Testis (tissue), 5 donors: Measurements from ENCODE around the gene FAM210A. TPM values are rescaled to one million over a fixed set of nuclear protein-coding genes. Genes with fewer than 3 reads are reported as not detected.

Source experiments
- DNase-seq: peaks from one replicate; pipeline ENCODE4 v3.0.0-alpha.2; 2019
- H3K27ac ChIP-seq, 2 donors: fragments of 200-600 bp; sonication (generic); one replicate each; pipeline ENCODE4 v1.5.1; 2019
- H3K27me3 ChIP-seq: fragments of 200-600 bp; sonication (generic); one replicate; pipeline ENCODE4 v1.5.1; 2019
- H3K36me3 ChIP-seq: fragments of 200-600 bp; sonication (generic); one replicate; pipeline ENCODE4 v1.5.1; 2017; ENCODE audit warnings: low read depth; ENCODE audit errors: missing control alignments
- H3K4me1 ChIP-seq: fragments of 200-600 bp; sonication (generic); one replicate; pipeline ENCODE4 v1.5.1; 2019
- H3K4me3 ChIP-seq, 2 donors: fragments of 200-600 bp; sonication (generic); one replicate each; pipeline ENCODE4 v1.5.1; 2017 to 2019
- H3K9me3 ChIP-seq: fragments of 200-600 bp; sonication (generic); one replicate; pipeline ENCODE4 v1.5.1; 2017
- POLR2A ChIP-seq: fragments of 450-650 bp; IDR thresholded peaks from one replicate; pipeline ENCODE4 v1.6.1; 2017; ENCODE audit warnings: antibody characterized with exemption, mild to moderate bottlenecking, moderate library complexity
- WGBS, 2 donors: methylation state at CpG; one replicate each; pipeline ENCODE4 v1.1.5; 2018; 5-methylcytosine and 5-hydroxymethylcytosine counted together
- intact Hi-C: fragments of 100-400 bp; cut with DNase I; formaldehyde crosslinking; loops from one replicate; pipeline ENCODE4 v1.15.1; 2023; ENCODE audit warnings: low total_unique reads
- long read RNA-seq, 2 donors: transcript quantifications; one replicate each; lab custom pipeline, GENCODE V29; 2026
- polyA plus RNA-seq: library from polyadenylated mRNA; stranded (reverse); fragments of 350-450 nt; fragmentation: Illumina TruSeq; extraction: RNeasy Lipid Tissue Mini Kit (QIAGEN cat#74804); gene quantifications from one replicate; pipeline ENCODE4 v1.2.3, GENCODE V29; 2014; ENCODE audit warnings: low read depth, low replicate concordance; ENCODE audit not compliant: insufficient read depth
- total RNA-seq, 2 donors: library from RNA; depleted of rRNA; stranded (reverse); fragments of >200 nt; gene quantifications; one replicate each; pipeline ENCODE4 v1.2.3, GENCODE V29; 2016
- TF ChIP-seq, protein P1 (sequence below), 3 experiments: fragments of 450-650 bp in 2 of 3; fragments of 200-600 bp in 1 of 3; sonication (generic) in 1 of 3; IDR thresholded peaks; one replicate each; pipeline ENCODE4 v1.5.1; 2016 to 2019; ENCODE audit warnings: antibody characterized with exemption in 3 of 3, mild to moderate bottlenecking in 2 of 3, moderate library complexity in 1 of 3

The FAM210A gene, protein sequence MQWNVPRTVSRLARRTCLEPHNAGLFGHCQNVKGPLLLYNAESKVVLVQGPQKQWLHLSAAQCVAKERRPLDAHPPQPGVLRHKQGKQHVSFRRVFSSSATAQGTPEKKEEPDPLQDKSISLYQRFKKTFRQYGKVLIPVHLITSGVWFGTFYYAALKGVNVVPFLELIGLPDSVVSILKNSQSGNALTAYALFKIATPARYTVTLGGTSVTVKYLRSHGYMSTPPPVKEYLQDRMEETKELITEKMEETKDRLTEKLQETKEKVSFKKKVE
- total RNA-seq (10 to 100 TPM; 24.5 to 28.7 TPM), polyA plus RNA-seq (22.6 TPM)
- long read RNA-seq, donor 1, full-length matches to known transcripts: 9 of 9 reads
- long read RNA-seq, donor 1, partial matches to known transcripts: 0 of 9 reads
- long read RNA-seq, donor 1, other reads (novel, unspliced or antisense): 0 of 9 reads
- long read RNA-seq, donor 2, full-length matches to known transcripts: 2 of 2 reads
- long read RNA-seq, donor 2, partial matches to known transcripts: 0 of 2 reads
- long read RNA-seq, donor 2, other reads (novel, unspliced or antisense): 0 of 2 reads

DNA sequence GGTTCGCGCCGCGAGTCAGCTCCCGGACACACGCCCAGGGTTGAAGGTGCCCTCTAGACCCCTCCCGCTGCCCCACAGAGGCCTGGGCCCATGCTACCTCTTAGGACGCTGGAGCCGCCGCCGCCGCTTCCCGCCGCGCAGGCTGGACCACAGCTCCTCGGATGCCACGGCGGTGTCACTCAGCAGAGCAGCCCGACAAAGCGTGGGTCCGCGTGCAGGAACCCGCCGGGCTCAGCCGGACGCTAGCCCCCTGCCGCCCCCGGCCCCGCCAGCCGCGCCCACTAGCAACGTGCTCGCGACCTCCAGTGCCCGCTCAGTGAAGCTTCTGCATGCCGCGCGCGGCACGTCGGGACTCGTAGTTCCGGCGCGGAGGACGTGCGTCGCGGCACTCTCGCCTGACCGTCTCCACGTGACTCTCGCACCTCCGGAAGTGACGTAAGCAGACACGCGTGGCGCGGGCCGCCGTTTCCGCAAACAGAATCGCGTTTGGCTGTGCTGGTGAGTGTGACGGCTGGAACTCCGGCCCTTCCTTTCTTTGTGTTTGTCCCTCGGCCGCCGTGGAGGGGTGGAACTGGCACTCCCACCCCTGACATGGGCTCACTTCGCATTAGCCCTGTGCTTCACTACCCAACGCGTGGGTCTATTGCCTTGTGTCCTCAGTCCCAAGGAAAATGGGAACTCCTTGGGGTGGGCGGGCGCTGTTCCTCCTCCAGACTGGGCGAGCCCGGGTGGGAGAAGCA lies at the start of gene FAM210A, which contains the start of gene RNMT:
Gene FAM210A, minus strand, starts transcription at position 327 of the 740 bp plus-strand sequence. CDS start 44,481 bp downstream, outside the sequence.
Gene RNMT, plus strand, starts transcription at position 442 of the 740 bp plus-strand sequence. CDS start 4,845 bp downstream, outside the sequence.
- H3K36me3 ChIP-seq: no peaks in the 10 kb centered on the region
- peak within 1 kb of the TSS; percentile 91 to 93 for H3K27ac ChIP-seq
- DNase-seq: peak; percentile 98
- peak within 1 kb of the TSS; percentile 73 to 93 for H3K4me3 ChIP-seq
- no peaks in the 10 kb centered on the region for H3K9me3 ChIP-seq
- TF ChIP-seq, protein P1, sequence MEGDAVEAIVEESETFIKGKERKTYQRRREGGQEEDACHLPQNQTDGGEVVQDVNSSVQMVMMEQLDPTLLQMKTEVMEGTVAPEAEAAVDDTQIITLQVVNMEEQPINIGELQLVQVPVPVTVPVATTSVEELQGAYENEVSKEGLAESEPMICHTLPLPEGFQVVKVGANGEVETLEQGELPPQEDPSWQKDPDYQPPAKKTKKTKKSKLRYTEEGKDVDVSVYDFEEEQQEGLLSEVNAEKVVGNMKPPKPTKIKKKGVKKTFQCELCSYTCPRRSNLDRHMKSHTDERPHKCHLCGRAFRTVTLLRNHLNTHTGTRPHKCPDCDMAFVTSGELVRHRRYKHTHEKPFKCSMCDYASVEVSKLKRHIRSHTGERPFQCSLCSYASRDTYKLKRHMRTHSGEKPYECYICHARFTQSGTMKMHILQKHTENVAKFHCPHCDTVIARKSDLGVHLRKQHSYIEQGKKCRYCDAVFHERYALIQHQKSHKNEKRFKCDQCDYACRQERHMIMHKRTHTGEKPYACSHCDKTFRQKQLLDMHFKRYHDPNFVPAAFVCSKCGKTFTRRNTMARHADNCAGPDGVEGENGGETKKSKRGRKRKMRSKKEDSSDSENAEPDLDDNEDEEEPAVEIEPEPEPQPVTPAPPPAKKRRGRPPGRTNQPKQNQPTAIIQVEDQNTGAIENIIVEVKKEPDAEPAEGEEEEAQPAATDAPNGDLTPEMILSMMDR (IDR thresholded peaks at IDR 0.05): peak in 2 of 3 experiments; percentile 1 to 34
- TF ChIP-seq POLR2A: peak; percentile 22
- intact Hi-C loops: no loop called here
- no peaks in the 10 kb centered on the region for H3K27me3 ChIP-seq
- 0 to 2% methylated on average over 18 to 64 of the region's 76 CpGs for WGBS, 2 donors
- H3K4me1 ChIP-seq: peaks cover 25% of the 10 kb centered on the region

DNA sequence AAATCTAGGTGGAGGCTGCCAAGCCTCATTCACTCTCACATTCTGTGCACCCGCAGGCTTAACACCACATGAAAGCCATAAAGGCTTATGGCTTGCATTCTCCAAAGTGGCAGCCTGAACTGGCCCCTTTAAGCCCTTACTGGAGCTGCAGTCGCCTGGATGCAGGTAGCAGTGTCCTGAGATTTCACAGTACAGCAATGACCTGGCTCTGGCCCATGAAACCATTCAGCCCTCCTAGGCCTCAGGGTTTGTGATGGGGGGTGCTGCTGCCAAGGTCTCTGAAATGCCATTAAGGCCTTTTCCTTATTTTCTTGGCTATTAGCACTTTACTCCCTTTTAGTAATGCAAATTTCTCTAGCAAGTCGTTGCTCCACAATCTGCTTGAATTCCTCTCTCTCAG lies 48.7 kb upstream of the FAM210A start:
- Histone ChIP-seq H3K36me3 (no peaks in the 10 kb centered on the region), H3K9me3 (no peaks in the 10 kb centered on the region), H3K27ac (no peak overlapping the region), H3K4me3 (no peak overlapping the region), H3K27me3 (no peaks in the 10 kb centered on the region), H3K4me1 (no peaks in the 10 kb centered on the region)
- 53 to 60% methylated on average over 3 of the region's 3 CpGs for WGBS, 2 donors
- intact Hi-C loops: no loop called here
- no peak for DNase-seq
- TF ChIP-seq POLR2A: no peak

DNA sequence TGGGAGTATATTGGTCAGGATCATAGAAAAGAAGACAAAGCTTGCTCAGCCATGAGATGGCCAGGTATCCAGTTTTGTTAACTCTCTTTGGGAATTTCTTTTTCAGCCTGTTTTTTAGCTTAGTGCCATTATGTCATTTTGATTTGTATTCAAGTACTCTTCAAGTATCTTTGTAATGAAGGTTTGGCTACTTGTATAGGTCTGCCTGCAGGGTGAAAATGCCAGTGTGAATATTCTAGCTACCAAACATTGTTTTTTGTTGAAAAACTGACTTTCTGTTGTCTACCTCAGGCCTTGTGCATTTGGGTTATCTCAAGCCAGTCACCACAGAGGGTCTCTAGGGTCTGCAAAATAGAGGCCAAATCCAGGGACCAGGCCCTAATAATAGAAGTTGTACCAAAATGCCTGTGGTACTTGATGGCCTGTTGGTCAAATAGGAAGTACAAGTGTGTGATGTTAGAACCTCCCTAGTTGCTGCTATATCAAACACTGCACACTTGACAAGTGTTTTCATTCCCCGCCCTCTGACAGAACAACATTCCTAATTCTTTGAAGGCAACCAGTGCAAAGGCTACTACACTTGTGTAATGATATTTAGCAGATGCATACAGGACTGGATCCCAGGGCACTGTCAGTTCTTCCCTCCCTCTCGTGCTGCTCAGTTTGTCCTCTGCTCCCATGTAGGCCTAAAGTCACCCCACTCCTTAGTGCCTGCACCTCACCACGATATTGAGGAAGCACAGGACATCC lies 36.5 kb upstream of the FAM210A start:
- Histone ChIP-seq H3K9me3 (no peaks in the 10 kb centered on the region), H3K4me1 (no peaks in the 10 kb centered on the region), H3K27me3 (no peaks in the 10 kb centered on the region), H3K36me3 (no peaks in the 10 kb centered on the region), H3K4me3 (no peak overlapping the region), H3K27ac (no peak overlapping the region)
- WGBS, 2 donors: 96 to 97% methylated on average over 3 of the region's 3 CpGs
- no peak for DNase-seq
- intact Hi-C loops: no loop called here
- TF ChIP-seq, protein P1 (IDR thresholded peaks at IDR 0.05): no peak
- no peak for TF ChIP-seq POLR2A

DNA sequence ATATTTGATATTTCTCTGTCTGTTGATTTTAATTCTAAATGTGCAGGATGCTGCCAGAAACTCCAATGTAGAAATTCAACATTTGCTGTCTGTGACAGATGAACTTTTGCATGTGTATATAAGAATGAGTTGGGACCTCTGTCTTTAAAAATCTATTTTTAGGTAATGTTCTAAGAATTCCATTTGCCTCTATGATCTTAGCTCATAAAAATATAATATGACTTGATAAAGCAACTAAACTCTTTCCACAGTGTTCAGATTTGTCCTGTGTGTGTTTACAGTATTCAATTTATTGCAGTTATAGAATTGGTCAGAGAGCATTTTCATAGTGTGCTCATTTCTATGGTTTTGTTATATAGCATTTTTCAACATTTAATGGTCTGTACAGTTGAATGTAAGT lies 33.7 kb upstream of the FAM210A start:
- Histone ChIP-seq H3K27me3 (no peaks in the 10 kb centered on the region), H3K36me3 (no peaks in the 10 kb centered on the region), H3K4me1 (no peaks in the 10 kb centered on the region), H3K4me3 (no peak overlapping the region), H3K9me3 (no peaks in the 10 kb centered on the region), H3K27ac (no peak overlapping the region)
- no peak for TF ChIP-seq POLR2A
- TF ChIP-seq, protein P1 (IDR thresholded peaks at IDR 0.05): no peak
- intact Hi-C loops: no loop called here
- DNase-seq: no peak
